Measurements from ENCODE around the gene EHD4.

Gene EHD4

GRCh38 chr15:41857316-41857715, 115.0 kb downstream of the EHD4 start:
- no peak for DNase-seq (ENCODE audit: insufficient read length, low spot score)
- TF ChIP-seq POLR2A (IDR thresholded peaks at IDR 0.05; ENCODE audit: low read depth, low read length) = no peak
- no peak for FAIRE-seq

- no peak for TF ChIP-seq POLR2A (IDR thresholded peaks at IDR 0.05; ENCODE audit: low read depth, low read length)
- no peak for DNase-seq (ENCODE audit: insufficient read length, low spot score)
- no peak for FAIRE-seq
Observed at GRCh38 chr15:41856716-41857115, 115.6 kb downstream of the EHD4 start.

GRCh38 chr15:41856262-41856661, 116.1 kb downstream of the EHD4 start:
- FAIRE-seq = no peak
- no peak for TF ChIP-seq POLR2A (IDR thresholded peaks at IDR 0.05; ENCODE audit: low read depth, low read length)
- no peak for DNase-seq (ENCODE audit: insufficient read length, low spot score)

GRCh38 chr15:41855261-41855961, 116.9 kb downstream of the EHD4 start:
- DNase-seq (ENCODE audit: insufficient read length, low spot score) (no peak), FAIRE-seq (no peak)
- no peak for TF ChIP-seq POLR2A (IDR thresholded peaks at IDR 0.05; ENCODE audit: low read depth, low read length)

GRCh38 chr15:41854443-41854842, 117.9 kb downstream of the EHD4 start:
- DNase-seq (ENCODE audit: insufficient read length, low spot score) (no peak), FAIRE-seq (no peak)
- no peak for TF ChIP-seq POLR2A (IDR thresholded peaks at IDR 0.05; ENCODE audit: low read depth, low read length)

GRCh38 chr15:41853831-41854230, 118.5 kb downstream of the EHD4 start:
- no peak for FAIRE-seq
- TF ChIP-seq POLR2A (IDR thresholded peaks at IDR 0.05; ENCODE audit: low read depth, low read length) = no peak
- DNase-seq (ENCODE audit: insufficient read length, low spot score) = no peak

- DNase-seq (ENCODE audit: insufficient read length, low spot score) (no peak), FAIRE-seq (no peak)
- no peak for TF ChIP-seq POLR2A (IDR thresholded peaks at IDR 0.05; ENCODE audit: low read depth, low read length)
Observed at GRCh38 chr15:41852736-41853590, 119.4 kb downstream of the EHD4 start.

- no peak for FAIRE-seq
- no peak for DNase-seq (ENCODE audit: insufficient read length, low spot score)
- TF ChIP-seq POLR2A (IDR thresholded peaks at IDR 0.05; ENCODE audit: low read depth, low read length) = no peak
Observed at GRCh38 chr15:41851755-41852370, 120.5 kb downstream of the EHD4 start.

- no peak for TF ChIP-seq POLR2A (IDR thresholded peaks at IDR 0.05; ENCODE audit: low read depth, low read length)
- DNase-seq (ENCODE audit: insufficient read length, low spot score) (no peak), FAIRE-seq (no peak)
Observed at GRCh38 chr15:41851167-41851523, 121.2 kb downstream of the EHD4 start.

- TF ChIP-seq POLR2A (IDR thresholded peaks at IDR 0.05; ENCODE audit: low read depth, low read length) = no peak
- FAIRE-seq = no peak
- DNase-seq (ENCODE audit: insufficient read length, low spot score) = no peak
Observed at GRCh38 chr15:41850482-41851166, 121.7 kb downstream of the EHD4 start.

GRCh38 chr15:41849861-41850260, 122.5 kb downstream of the EHD4 start:
- DNase-seq (ENCODE audit: insufficient read length, low spot score) (no peak), FAIRE-seq (no peak)
- no peak for TF ChIP-seq POLR2A (IDR thresholded peaks at IDR 0.05; ENCODE audit: low read depth, low read length)

GRCh38 chr15:41849204-41849603, 123.2 kb downstream of the EHD4 start:
- no peak for DNase-seq (ENCODE audit: insufficient read length, low spot score)
- no peak for TF ChIP-seq POLR2A (IDR thresholded peaks at IDR 0.05; ENCODE audit: low read depth, low read length)
- FAIRE-seq = no peak

GRCh38 chr15:41848631-41849030, 123.7 kb downstream of the EHD4 start:
- TF ChIP-seq POLR2A (IDR thresholded peaks at IDR 0.05; ENCODE audit: low read depth, low read length) = no peak
- DNase-seq (ENCODE audit: insufficient read length, low spot score) (no peak), FAIRE-seq (no peak)

GRCh38 chr15:41847981-41848380, 124.4 kb downstream of the EHD4 start:
- no peak for TF ChIP-seq POLR2A (IDR thresholded peaks at IDR 0.05; ENCODE audit: low read depth, low read length)
- DNase-seq (ENCODE audit: insufficient read length, low spot score) (no peak), FAIRE-seq (no peak)

Measured in H54 (cell line).